ENCODE measurements around the gene DENND4A.
"Not testable (repeated sequence)": the region's sequence is repeated elsewhere in the genome, so short reads cannot be mapped to it uniquely, and the experiment has no call there.

Gene DENND4A

GRCh38 chr15:65752151-65752700, 39.9 kb downstream of the DENND4A start:
- no peak for DNase-seq

- DNase-seq = no peak
Observed at GRCh38 chr15:65751431-65751830, 40.7 kb downstream of the DENND4A start.

GRCh38 chr15:65747265-65747664, 44.8 kb downstream of the DENND4A start:
- DNase-seq = no peak

GRCh38 chr15:65743637-65744252, 48.3 kb downstream of the DENND4A start:
- DNase-seq = no peak

- no peak for DNase-seq
Observed at GRCh38 chr15:65740148-65740547, 51.9 kb downstream of the DENND4A start.

GRCh38 chr15:65738649-65739048, 53.4 kb downstream of the DENND4A start:
- DNase-seq = no peak

GRCh38 chr15:65733599-65733998, 58.5 kb downstream of the DENND4A start:
- not testable (repeated sequence) for DNase-seq

GRCh38 chr15:65732698-65733097, 59.4 kb downstream of the DENND4A start:
- no peak for DNase-seq

- no peak for DNase-seq
Observed at GRCh38 chr15:65731926-65732325, 60.2 kb downstream of the DENND4A start.

GRCh38 chr15:65730549-65731172, 61.4 kb downstream of the DENND4A start:
- no peak for DNase-seq

- DNase-seq = no peak
Observed at GRCh38 chr15:65724464-65725215, 67.5 kb downstream of the DENND4A start.

GRCh38 chr15:65723876-65724275, 68.2 kb downstream of the DENND4A start:
- DNase-seq = no peak

- DNase-seq = no peak
Observed at GRCh38 chr15:65722191-65722590, 69.9 kb downstream of the DENND4A start.

- no peak for DNase-seq
Observed at GRCh38 chr15:65712415-65712814, 79.7 kb downstream of the DENND4A start.

GRCh38 chr15:65695081-65695480, 97.0 kb downstream of the DENND4A start:
- DNase-seq = no peak

GRCh38 chr15:65690778-65691177, 101.3 kb downstream of the DENND4A start:
- DNase-seq = no peak

GRCh38 chr15:65690173-65690572, 101.9 kb downstream of the DENND4A start:
- DNase-seq = no peak

GRCh38 chr15:65688462-65688861, 103.6 kb downstream of the DENND4A start:
- DNase-seq = no peak

GRCh38 chr15:65682404-65682911, 109.6 kb downstream of the DENND4A start:
- no peak for DNase-seq

GRCh38 chr15:65680544-65680943, 111.5 kb downstream of the DENND4A start:
- DNase-seq = no peak

- DNase-seq = no peak
Observed at GRCh38 chr15:65676123-65676522, 116.0 kb downstream of the DENND4A start.

- no peak for DNase-seq
Observed at GRCh38 chr15:65675551-65675950, 116.5 kb downstream of the DENND4A start.

- no peak for DNase-seq
Observed at GRCh38 chr15:65666257-65666656, 125.8 kb downstream of the DENND4A start.

- no peak for DNase-seq
Observed at GRCh38 chr15:65663521-65663920, 128.6 kb downstream of the DENND4A start.

Data from stimulated activated CD4-positive, alpha-beta T cell treated with anti-CD3 and anti-CD28 coated beads, Interleukin-12 subunit alpha, Interleukin-12 subunit beta, amount 100 ng/mL, for 4 hours (primary cell).